ENCODE measurements around the gene AVP.

DNA sequence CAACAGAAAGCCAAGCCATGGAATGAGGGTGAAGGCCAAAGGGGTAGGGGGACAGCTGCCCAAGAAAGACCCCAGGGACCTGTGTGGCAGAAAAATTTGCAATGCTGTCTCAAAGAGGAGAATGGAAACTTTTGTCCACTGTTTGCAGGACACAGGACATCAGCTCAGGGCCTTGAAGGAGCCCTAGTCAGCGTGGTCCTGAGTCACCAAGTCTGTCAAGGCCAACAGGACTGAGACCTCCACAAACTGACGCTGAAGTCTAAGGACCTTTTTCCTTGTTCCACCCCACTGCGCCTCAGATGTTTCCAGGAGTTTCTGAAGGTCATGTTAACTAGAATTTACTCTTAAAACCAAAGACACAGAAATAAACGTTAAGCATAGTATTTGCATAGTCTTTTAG, 31.8 kb upstream of the AVP start:
- TF ChIP-seq FOXK2 (IDR thresholded peaks at IDR 0.05): no peak
- TF ChIP-seq SUZ12 (IDR thresholded peaks at IDR 0.05): no peak
- TF ChIP-seq SP1 (IDR thresholded peaks at IDR 0.05): no peak

All from HEK293T (cell line).